ENCODE results near the gene C20orf173.
"Not testable (repeated sequence)": the region's sequence is repeated elsewhere in the genome, so short reads cannot be mapped to it uniquely, and the experiment has no call there.

Gene C20orf173

GRCh38 chr20:35544941-35545340 lies 15.5 kb upstream of the C20orf173 start:
- DNase-seq (ENCODE audit: low read depth) = not testable (repeated sequence)

- no peak for DNase-seq (ENCODE audit: low read depth)
Measured at GRCh38 chr20:35544436-35544835, 15.0 kb upstream of the C20orf173 start.

- no peak for DNase-seq (ENCODE audit: low read depth)
Measured at GRCh38 chr20:35542990-35543389, 13.5 kb upstream of the C20orf173 start.

DNA sequence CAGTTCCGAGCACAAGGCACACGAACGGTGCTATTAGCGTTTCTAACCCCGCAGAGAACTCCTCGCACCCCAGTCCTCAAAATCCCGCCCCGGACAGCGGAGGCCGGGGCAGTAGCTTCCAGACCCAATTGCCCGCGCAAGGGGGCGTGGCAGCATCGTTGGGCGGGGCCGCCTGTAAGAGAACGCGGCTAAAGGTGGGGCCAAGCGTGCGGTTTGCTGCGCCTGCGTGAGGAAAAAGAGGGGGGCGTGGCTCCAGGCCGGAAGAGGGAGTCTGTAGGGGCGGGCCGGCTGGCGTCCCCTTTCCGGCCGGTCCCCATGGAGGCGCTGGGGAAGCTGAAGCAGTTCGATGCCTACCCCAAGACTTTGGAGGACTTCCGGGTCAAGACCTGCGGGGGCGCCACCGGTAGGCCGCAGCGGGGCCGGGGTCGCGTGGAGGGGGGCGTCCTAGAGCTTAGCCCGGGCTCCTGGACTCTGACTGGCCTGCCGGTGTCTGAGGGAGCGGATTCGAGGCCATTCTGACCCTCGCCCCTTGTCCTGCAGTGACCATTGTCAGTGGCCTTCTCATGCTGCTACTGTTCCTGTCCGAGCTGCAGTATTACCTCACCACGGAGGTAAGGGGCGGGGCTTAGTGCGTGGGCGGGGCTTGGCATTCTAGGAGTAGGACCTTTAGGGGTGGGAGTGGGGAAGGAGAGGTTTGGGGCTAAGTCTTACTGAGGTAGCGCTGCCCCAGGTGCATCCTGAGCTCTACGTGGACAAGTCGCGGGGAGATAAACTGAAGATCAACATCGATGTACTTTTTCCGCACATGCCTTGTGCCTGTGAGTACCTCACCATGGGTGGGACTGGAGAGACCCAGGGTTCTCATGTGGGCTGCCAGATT lies 12.6 kb upstream of the C20orf173 start, which contains the start of gene ERGIC3:
Gene ERGIC3 (plus strand): TSS at position 296 of the 880 bp plus-strand sequence. CDS start 20 bp downstream, at position 316.
- DNase-seq (ENCODE audit: low read depth) = peak; percentile 89

GRCh38 chr20:35541118-35541782 lies 11.8 kb upstream of the C20orf173 start:
- DNase-seq (ENCODE audit: low read depth) = no peak

- DNase-seq (ENCODE audit: low read depth) = no peak
Measured at GRCh38 chr20:35539756-35540212, 10.3 kb upstream of the C20orf173 start.

- DNase-seq (ENCODE audit: low read depth) = no peak
Measured at GRCh38 chr20:35527122-35527769, 2.2 kb downstream of the C20orf173 start.

DNA sequence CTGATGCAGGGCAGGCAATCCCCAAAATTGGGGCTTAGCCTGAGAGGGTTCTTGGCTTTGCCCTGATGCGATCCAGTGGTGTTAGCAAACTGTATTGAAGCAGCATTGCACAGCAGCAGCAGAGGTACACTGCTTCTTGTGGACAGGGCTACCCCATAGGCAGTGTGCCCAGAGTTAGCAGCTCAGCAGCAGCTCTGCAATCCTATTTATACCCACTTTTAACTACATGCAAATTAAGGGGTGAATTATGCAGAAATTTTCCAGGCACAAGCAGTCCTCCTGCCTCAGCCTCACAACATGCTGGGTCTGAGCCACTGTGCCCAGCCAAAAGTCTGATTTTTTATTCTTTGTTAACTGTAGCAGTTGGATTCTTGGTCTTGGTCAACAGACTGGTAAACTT lies 3.8 kb downstream of the C20orf173 start:
- DNase-seq (ENCODE audit: low read depth) = no peak

DNA sequence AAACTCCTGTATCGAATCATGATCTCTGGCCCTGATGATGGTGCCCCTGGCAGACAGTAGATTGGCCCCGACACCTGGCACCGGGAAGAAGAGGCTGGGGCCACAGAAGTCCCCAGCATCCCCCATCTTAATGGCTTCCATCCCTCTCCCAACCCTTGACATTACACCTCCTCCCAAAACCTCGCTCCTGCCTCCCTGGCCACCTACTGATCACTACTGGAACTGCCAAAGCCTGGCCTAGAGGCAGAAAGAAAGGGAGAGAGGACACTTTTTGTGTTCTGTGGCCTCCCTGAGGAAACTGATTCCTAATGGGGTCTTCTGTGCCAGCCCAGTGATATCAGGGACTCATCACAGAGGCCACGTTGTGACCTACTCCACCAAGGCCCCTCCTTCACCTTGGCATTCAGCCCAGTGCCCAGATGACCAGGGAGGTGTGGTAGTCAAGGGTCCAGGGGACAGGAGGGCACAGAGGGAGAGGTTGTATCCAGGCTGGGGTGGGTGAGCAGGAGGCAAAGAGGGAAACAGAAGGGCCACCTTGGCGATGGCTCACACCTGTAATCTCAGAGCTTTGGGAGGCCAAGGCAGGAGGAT lies 6.1 kb downstream of the C20orf173 start:
- DNase-seq (ENCODE audit: low read depth) = no peak

DNA sequence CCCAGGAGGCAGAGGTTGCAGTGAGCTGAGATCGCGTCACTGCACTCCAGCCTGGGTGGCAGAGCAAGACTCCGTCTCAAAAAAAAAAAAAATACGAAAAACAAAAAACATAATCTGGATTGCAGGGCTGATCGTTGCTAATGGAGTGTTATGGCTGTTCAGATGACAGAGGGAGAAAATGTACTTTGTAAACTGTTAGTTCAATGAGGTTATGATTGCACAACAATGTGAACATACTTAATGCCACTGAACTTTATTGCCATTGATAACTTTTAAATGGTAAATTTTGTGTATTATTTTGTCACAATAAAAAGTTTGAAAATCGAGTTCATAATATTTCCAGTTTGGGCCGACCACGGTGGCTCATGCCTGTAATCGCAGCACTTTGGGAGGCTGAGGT lies 10.5 kb downstream of the C20orf173 start:
- no peak for DNase-seq (ENCODE audit: low read depth)

GRCh38 chr20:35517767-35518166 lies 11.7 kb downstream of the C20orf173 start:
- DNase-seq (ENCODE audit: low read depth) = not testable (repeated sequence)

GRCh38 chr20:35517125-35517524 lies 12.3 kb downstream of the C20orf173 start:
- no peak for DNase-seq (ENCODE audit: low read depth)

DNA sequence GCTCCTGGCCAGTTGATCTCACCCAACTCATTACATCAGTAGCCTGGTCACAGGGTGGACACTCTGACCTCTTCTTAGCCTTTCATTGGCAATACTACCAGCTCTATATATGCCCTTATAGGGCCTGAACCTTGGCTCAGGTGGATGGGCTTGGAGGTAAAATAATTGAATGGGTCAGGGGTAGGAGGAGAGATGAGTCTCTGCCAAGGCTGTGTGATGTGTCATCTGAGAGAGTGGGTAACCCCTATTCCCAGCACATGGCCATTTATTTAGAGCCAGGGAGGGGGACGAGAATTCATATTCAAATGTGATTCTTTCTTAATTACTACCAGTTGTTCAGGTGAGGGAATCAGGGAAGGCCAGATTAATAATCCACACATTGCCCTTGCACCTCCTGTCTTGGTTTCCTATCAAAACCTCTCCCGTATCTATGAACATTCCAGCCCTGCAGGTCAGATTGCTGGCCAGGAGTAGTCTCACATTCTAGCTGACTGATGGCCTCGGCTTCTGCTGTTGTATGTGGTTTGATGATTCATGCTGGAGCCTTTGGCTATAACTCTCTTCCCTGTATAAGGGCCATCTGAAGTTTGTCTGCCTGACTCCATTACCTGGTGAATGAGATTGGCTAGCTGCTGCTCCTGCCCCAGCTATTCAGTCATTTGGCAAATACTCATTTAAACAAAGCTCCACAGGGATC lies 13.4 kb downstream of the C20orf173 start:
- DNase-seq (ENCODE audit: low read depth) = peak; percentile 48

GRCh38 chr20:35515341-35515740 lies 14.1 kb downstream of the C20orf173 start:
- no peak for DNase-seq (ENCODE audit: low read depth)

- DNase-seq (ENCODE audit: low read depth) = no peak
Measured at GRCh38 chr20:35514371-35514932, 15.0 kb downstream of the C20orf173 start.

DNA sequence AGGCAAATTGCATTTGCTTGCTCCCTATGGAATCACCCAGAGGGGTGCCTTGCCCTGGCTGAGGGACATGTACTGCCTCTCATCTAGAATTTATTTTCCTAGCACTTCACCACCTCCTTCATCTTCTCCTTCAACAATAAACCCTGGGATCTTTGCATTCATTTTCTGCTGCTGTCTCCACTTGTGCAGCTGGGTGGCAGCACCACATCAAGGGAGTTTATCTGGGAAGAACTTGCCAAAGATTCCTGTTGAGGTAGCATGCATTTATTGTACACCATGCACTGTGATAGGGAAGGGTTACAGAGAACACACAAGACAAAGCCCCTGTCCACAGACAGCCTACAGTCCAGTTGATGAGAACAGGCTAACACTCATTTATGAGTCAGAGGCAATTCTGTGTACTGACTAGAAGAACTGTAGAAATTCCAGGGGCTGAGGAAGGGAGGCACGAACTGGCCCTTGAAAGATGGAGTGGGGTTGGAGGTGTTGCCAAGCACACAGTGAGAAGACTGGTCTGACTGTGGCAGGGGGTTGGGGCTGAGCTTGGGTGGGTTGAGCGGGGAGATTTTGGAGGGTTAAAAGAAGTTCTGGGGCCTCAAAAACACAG lies 17.5 kb downstream of the C20orf173 start:
- no peak for DNase-seq (ENCODE audit: low read depth)

GRCh38 chr20:35510951-35511735 lies 18.3 kb downstream of the C20orf173 start:
- no peak for DNase-seq (ENCODE audit: low read depth)

- no peak for DNase-seq (ENCODE audit: low read depth)
Measured at GRCh38 chr20:35508493-35509218, 20.8 kb downstream of the C20orf173 start.
